T-helper 22 cell (primary cell): Measurements from ENCODE around the gene FCRL2.

Experiments
- DNase-seq: peaks from one replicate; pipeline ENCODE4 v3.0.0-alpha.2; 2020; ENCODE audit warnings: low read depth

FCRL2 gene

GRCh38 chr1:157776971-157777391 lies at the start of gene FCRL2:
Gene FCRL2, minus strand, starts transcription at chr1:157777132. Its CDS starts 59 bp downstream, at chr1:157777073.
- no peak for DNase-seq

GRCh38 chr1:157820299-157820698 lies 43.4 kb upstream of the FCRL2 start:
- DNase-seq = no peak

GRCh38 chr1:157819896-157820295 lies 43.0 kb upstream of the FCRL2 start, which contains the start of gene FCRL1:
Gene FCRL1, minus strand, starts transcription at chr1:157820120. Its CDS starts 83 bp downstream, at chr1:157820037.
- DNase-seq = no peak

GRCh38 chr1:157819215-157819614 lies 42.3 kb upstream of the FCRL2 start:
- DNase-seq = no peak

GRCh38 chr1:157813269-157813668 lies 36.3 kb upstream of the FCRL2 start:
- no peak for DNase-seq

GRCh38 chr1:157806431-157807149 lies 29.7 kb upstream of the FCRL2 start:
- DNase-seq = no peak

- no peak for DNase-seq
Measured at GRCh38 chr1:157803851-157804250, 26.9 kb upstream of the FCRL2 start.

GRCh38 chr1:157799996-157800395 lies 23.1 kb upstream of the FCRL2 start:
- DNase-seq = no peak

GRCh38 chr1:157798211-157798610 lies 21.3 kb upstream of the FCRL2 start:
- DNase-seq = no peak

GRCh38 chr1:157785248-157785647 lies 8.3 kb upstream of the FCRL2 start:
- DNase-seq = no peak

- DNase-seq = no peak
Measured at GRCh38 chr1:157784801-157785200, 7.9 kb upstream of the FCRL2 start.

- no peak for DNase-seq
Measured at GRCh38 chr1:157782931-157783330, 6.0 kb upstream of the FCRL2 start.

GRCh38 chr1:157781048-157781447 lies 4.1 kb upstream of the FCRL2 start:
- no peak for DNase-seq

- DNase-seq = no peak
Measured at GRCh38 chr1:157775101-157775870, 1.6 kb downstream of the FCRL2 start.

- no peak for DNase-seq
Measured at GRCh38 chr1:157774412-157774811, 2.5 kb downstream of the FCRL2 start.

- no peak for DNase-seq
Measured at GRCh38 chr1:157773493-157774350, 3.2 kb downstream of the FCRL2 start.

- no peak for DNase-seq
Measured at GRCh38 chr1:157771661-157772425, 5.1 kb downstream of the FCRL2 start.

- DNase-seq = no peak
Measured at GRCh38 chr1:157770442-157771043, 6.4 kb downstream of the FCRL2 start.

- DNase-seq = no peak
Measured at GRCh38 chr1:157766792-157767191, 10.1 kb downstream of the FCRL2 start.

- no peak for DNase-seq
Measured at GRCh38 chr1:157758018-157758417, 18.9 kb downstream of the FCRL2 start.

GRCh38 chr1:157753611-157754010 lies 23.3 kb downstream of the FCRL2 start:
- DNase-seq = no peak
